Neural crest cell (in vitro differentiated cells): ENCODE data around the gene RNMT. TPM values are rescaled to one million over a fixed set of nuclear protein-coding genes. Genes with fewer than 3 reads are reported as not detected.
A peak's percentile ranks its signal among the peaks of the same experiment; 100 is the strongest.

ENCODE experiments used
- DNase-seq: peaks from one replicate; pipeline ENCODE4 v3.0.0; 2021; ENCODE audit warnings: low read depth, mixed read lengths, low spot score
- H3K27ac Mint-ChIP-seq: one replicate; pipeline ENCODE4 v1.8.0; 2021; ENCODE audit warnings: mild to moderate bottlenecking, mixed read lengths; ENCODE audit not compliant: unreplicated experiment
- H3K27me3 Mint-ChIP-seq: 2 replicates; pipeline ENCODE4 v1.8.0; 2021; ENCODE audit warnings: low read depth, mild to moderate bottlenecking, mixed read lengths
- H3K36me3 Mint-ChIP-seq: 2 replicates; pipeline ENCODE4 v1.8.0; 2021; ENCODE audit warnings: low read depth, mild to moderate bottlenecking, mixed read lengths
- H3K4me1 Mint-ChIP-seq: 2 replicates; pipeline ENCODE4 v1.8.0; 2021; ENCODE audit warnings: mixed read lengths
- H3K4me3 Mint-ChIP-seq: one replicate; pipeline ENCODE4 v1.8.0; 2021; ENCODE audit warnings: mild to moderate bottlenecking, mixed read lengths
- H3K9me3 Mint-ChIP-seq: 2 replicates; pipeline ENCODE4 v1.8.0; 2021; ENCODE audit warnings: mixed read lengths
- total RNA-seq: library from RNA; stranded (reverse); gene quantifications from 2 replicates; pipeline ENCODE4 v1.2.1, GENCODE V29; 2021
- TF ChIP-seq, protein P1 (sequence below): fragments of 200-600 bp; sonication (generic); conservative IDR thresholded peaks from 2 replicates; pipeline ENCODE4 v1.5.0; 2021; ENCODE audit warnings: antibody characterized with exemption, mild to moderate bottlenecking

Gene RNMT
- total RNA-seq, 1 donor from 2014 or later, result 35.8 TPM

DNA sequence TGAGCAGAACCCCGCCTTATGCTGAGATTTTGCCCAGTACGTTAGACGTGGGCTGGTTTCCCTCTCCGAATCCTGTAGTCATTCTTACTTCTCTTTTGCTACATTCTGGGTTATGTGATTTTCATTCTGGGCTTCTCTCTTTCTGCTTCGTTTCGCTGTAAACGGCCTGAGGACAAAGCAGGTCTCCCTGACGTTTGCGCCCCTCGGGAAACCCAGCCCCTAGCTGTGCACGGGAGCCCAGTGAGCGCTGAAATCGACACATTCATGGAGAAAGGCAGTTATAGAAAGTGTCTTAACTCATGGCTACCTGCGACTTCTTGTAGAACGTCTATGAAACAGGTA is 74.8 kb downstream of the RNMT start:
- no peak overlapping the region for H3K27ac Mint-ChIP-seq
- no peak for DNase-seq
- H3K9me3 Mint-ChIP-seq, result no peaks in the 10 kb centered on the region
- no peaks in the 10 kb centered on the region for H3K36me3 Mint-ChIP-seq
- H3K4me1 Mint-ChIP-seq, result peaks cover 14% of the 10 kb centered on the region
- TF ChIP-seq, protein P1, sequence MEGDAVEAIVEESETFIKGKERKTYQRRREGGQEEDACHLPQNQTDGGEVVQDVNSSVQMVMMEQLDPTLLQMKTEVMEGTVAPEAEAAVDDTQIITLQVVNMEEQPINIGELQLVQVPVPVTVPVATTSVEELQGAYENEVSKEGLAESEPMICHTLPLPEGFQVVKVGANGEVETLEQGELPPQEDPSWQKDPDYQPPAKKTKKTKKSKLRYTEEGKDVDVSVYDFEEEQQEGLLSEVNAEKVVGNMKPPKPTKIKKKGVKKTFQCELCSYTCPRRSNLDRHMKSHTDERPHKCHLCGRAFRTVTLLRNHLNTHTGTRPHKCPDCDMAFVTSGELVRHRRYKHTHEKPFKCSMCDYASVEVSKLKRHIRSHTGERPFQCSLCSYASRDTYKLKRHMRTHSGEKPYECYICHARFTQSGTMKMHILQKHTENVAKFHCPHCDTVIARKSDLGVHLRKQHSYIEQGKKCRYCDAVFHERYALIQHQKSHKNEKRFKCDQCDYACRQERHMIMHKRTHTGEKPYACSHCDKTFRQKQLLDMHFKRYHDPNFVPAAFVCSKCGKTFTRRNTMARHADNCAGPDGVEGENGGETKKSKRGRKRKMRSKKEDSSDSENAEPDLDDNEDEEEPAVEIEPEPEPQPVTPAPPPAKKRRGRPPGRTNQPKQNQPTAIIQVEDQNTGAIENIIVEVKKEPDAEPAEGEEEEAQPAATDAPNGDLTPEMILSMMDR, result peak; percentile 16
- peaks cover 74% of the 10 kb centered on the region for H3K27me3 Mint-ChIP-seq
- H3K4me3 Mint-ChIP-seq, result peak overlapping the region; percentile 66

DNA sequence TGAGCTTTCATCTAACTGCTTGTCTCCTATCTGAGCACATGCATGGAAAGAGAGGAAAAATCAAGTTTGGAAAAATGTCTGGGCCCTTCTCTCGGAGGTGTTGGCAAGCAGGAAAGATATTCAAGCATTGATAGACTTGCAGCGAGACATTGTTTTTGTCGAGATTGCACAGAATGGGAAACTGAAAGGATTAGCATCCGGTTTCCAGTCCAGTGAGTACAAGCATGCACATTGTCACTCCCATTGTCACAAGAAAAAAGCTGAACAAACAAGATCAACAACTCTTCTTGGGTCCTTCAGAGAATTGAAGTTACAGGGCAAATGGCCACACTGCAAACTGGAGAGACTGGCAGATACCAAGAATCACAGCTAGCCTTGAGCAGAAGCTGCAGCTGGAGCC is 77.8 kb downstream of the RNMT start:
- no peaks in the 10 kb centered on the region for H3K9me3 Mint-ChIP-seq
- DNase-seq, result no peak
- peaks cover 14% of the 10 kb centered on the region for H3K4me1 Mint-ChIP-seq
- H3K4me3 Mint-ChIP-seq, result no peak overlapping the region
- no peak overlapping the region for H3K27ac Mint-ChIP-seq
- no peaks in the 10 kb centered on the region for H3K36me3 Mint-ChIP-seq
- TF ChIP-seq, protein P1, result no peak
- H3K27me3 Mint-ChIP-seq, result peaks cover 64% of the 10 kb centered on the region

DNA sequence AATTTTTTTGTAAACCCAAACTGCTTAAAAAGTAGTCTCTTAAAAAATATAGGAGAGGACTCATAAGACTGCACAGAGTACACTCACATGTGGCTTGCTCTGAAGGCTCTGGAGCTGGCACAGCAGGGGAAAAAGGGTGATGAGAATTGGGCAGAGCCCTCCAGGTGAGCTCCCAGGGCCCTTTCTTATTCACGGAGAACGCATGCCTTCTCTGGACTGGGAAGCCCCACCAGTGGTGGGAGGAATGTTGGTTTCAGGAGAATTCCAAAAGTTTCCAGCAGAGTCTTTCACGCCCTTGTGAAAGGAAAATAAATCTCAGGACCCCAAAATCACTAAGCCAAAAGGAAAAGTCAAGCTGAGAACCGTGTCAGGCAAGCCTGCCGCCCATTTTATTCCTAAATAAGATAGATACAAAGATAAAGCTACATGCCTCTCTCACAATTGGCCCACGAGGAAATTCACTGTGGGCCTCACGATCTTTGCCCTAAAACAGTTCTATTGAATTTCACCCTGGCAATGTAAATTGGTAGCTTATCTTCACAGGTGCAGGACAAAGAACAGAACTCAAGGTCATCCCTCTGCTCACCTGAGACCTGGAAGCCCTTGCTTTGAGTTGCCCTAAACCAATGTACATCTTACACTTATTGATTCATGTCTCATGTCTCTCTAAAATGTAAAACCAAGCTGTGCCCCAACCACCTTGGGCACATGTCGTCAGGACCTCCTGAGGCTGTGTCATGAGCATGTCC is 82.0 kb downstream of the RNMT start:
- no peaks in the 10 kb centered on the region for H3K36me3 Mint-ChIP-seq
- H3K4me1 Mint-ChIP-seq, result peaks cover 6% of the 10 kb centered on the region
- H3K27me3 Mint-ChIP-seq, result peaks cover 45% of the 10 kb centered on the region
- no peak for DNase-seq
- H3K4me3 Mint-ChIP-seq, result no peak overlapping the region
- no peaks in the 10 kb centered on the region for H3K9me3 Mint-ChIP-seq
- no peak overlapping the region for H3K27ac Mint-ChIP-seq
- TF ChIP-seq, protein P1, result no peak

DNA sequence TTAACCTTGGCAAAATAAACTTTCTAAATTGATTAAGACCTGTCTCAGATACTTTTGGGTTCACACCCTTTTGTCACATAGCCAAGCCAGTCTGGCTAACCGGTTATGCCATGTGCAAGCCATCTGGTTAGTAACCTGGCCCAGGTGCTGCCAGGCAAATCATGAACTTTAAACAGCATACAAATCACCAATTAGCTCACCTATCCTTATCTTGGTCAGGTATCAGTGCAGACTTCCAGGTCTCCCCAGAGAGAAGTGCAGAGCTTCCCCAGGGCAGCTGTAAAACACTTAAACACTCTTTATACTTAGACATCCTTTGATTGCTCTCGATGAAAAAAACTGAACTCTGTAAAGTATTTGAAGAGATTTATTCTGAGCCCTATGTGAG is 82.6 kb downstream of the RNMT start:
- no peaks in the 10 kb centered on the region for H3K9me3 Mint-ChIP-seq
- H3K27ac Mint-ChIP-seq, result no peak overlapping the region
- DNase-seq, result no peak
- H3K36me3 Mint-ChIP-seq, result no peaks in the 10 kb centered on the region
- peaks cover 6% of the 10 kb centered on the region for H3K4me1 Mint-ChIP-seq
- no peak overlapping the region for H3K4me3 Mint-ChIP-seq
- TF ChIP-seq, protein P1, result no peak
- peaks cover 43% of the 10 kb centered on the region for H3K27me3 Mint-ChIP-seq

DNA sequence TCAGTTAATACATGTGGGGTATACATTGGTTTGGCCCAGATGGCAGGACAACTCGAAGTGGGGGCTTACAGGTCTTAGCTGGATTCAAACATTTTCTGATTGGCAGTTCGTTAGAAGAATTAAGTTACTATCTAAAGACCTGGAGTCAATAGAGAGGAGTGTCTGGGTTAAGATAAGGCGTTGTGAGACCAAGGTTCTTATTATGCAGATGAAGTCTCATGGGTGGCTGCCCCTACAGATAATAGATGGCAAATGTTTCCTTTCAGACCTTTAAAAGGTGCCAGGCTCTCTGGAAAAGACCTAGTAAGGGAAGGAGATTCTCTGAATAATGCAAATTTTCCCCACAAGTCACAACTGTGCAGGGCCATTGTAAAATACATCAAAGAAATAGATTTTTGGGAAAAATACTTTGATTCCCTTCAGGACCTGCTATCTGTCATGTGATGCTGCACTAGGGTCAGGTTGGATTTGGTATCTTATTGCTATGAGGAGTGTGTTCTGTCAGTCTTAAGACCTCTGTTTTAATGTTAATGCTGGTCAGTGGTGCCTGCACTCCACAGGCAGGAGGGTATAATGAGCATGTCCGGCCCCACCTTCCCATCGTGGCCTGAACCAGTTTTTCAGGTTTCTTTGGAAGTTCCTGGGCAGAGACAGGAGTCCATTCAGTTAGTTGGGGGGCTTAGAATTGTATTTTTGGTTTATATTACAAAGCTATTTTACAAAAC is 83.2 kb downstream of the RNMT start:
- no peaks in the 10 kb centered on the region for H3K9me3 Mint-ChIP-seq
- TF ChIP-seq, protein P1, result no peak
- H3K27me3 Mint-ChIP-seq, result peaks cover 37% of the 10 kb centered on the region
- H3K4me1 Mint-ChIP-seq, result no peaks in the 10 kb centered on the region
- H3K27ac Mint-ChIP-seq, result no peak overlapping the region
- H3K36me3 Mint-ChIP-seq, result no peaks in the 10 kb centered on the region
- DNase-seq, result no peak
- H3K4me3 Mint-ChIP-seq, result no peak overlapping the region
